Endodermal cell (in vitro differentiated cells): ENCODE measurements around the gene PJA2. TPM values are rescaled to one million over a fixed set of nuclear protein-coding genes. Genes with fewer than 3 reads are reported as not detected.

Source experiments
- DNase-seq: peaks from one replicate; pipeline ENCODE4 v3.0.0-alpha.2; 2017
- H3K27ac ChIP-seq: 2 replicates; pipeline ENCODE4 v1.5.1; 2013; ENCODE audit warnings: mild to moderate bottlenecking, low read depth, low read length, moderate library complexity
- H3K27me3 ChIP-seq: 2 replicates; pipeline ENCODE4 v1.6.1; 2013; ENCODE audit warnings: mild to moderate bottlenecking, low read length, moderate library complexity; ENCODE audit not compliant: insufficient read depth, control insufficient read depth, poor library complexity, severe bottlenecking
- H3K36me3 ChIP-seq: 2 replicates; pipeline ENCODE4 v1.7.0; 2013; ENCODE audit warnings: mild to moderate bottlenecking, low read length, moderate library complexity; ENCODE audit not compliant: control insufficient read depth, insufficient read depth
- H3K4me1 ChIP-seq: one replicate; pipeline ENCODE4 v1.7.0; 2013; ENCODE audit warnings: low read length; ENCODE audit not compliant: control insufficient read depth, insufficient read depth
- H3K4me3 ChIP-seq: 2 replicates; pipeline ENCODE4 v1.5.1; 2013; ENCODE audit warnings: mild to moderate bottlenecking, low read length, moderate library complexity
- H3K9ac ChIP-seq: 2 replicates; pipeline ENCODE4 v1.6.1; 2013; ENCODE audit warnings: mild to moderate bottlenecking, low read length, moderate library complexity; ENCODE audit not compliant: poor library complexity, severe bottlenecking; ENCODE audit errors: extremely low read depth
- H3K9me3 ChIP-seq: 2 replicates; pipeline ENCODE4 v1.6.1; 2013; ENCODE audit warnings: mild to moderate bottlenecking, low read length, moderate library complexity; ENCODE audit not compliant: control insufficient read depth
- H3K27ac Mint-ChIP-seq: 2 replicates; pipeline ENCODE4 v1.8.0; 2020; ENCODE audit warnings: mixed read lengths
- H3K27me3 Mint-ChIP-seq: 2 replicates; pipeline ENCODE4 v1.8.0; 2021; ENCODE audit warnings: mild to moderate bottlenecking, mixed read lengths; ENCODE audit not compliant: insufficient read depth
- H3K36me3 Mint-ChIP-seq: 2 replicates; pipeline ENCODE4 v1.8.0; 2020; ENCODE audit warnings: low read depth, mixed read lengths
- H3K4me1 Mint-ChIP-seq: 2 replicates; pipeline ENCODE4 v1.8.0; 2020; ENCODE audit warnings: mixed read lengths
- H3K4me3 Mint-ChIP-seq: 2 replicates; pipeline ENCODE4 v1.8.0; 2020; ENCODE audit warnings: mild to moderate bottlenecking, moderate library complexity, mixed read lengths
- H3K9me3 Mint-ChIP-seq: 2 replicates; pipeline ENCODE4 v1.8.0; 2020; ENCODE audit warnings: mild to moderate bottlenecking, mixed read lengths
- CTCF ChIP-seq: fragments of 200-600 bp; sonication (generic); conservative IDR thresholded peaks from 2 replicates; pipeline ENCODE4 v1.5.0; 2021; ENCODE audit warnings: antibody characterized with exemption, mild to moderate bottlenecking
- WGBS, 2 experiments: methylation state at CpG; one replicate each; pipeline versions ENCODE4 v1.1.5 to v1.1.7; 2013; ENCODE audit warnings: missing lambda C conversion rate in 2 of 2, mixed read lengths in 1 of 2; ENCODE audit not compliant: insufficient coverage in 1 of 2, insufficient read length in 1 of 2; 5-methylcytosine and 5-hydroxymethylcytosine counted together
- total RNA-seq, 2 donors: library from RNA; stranded (reverse); fragmentation: NEBNext Ultra II Directional in 1 of 2; extraction: Animal tissue kit (Norgen Biotek cat#: 25700) in 1 of 2; gene quantifications; 2 replicates in 1 of 2; 3 replicates in 1 of 2; pipeline ENCODE4 v1.2.1, GENCODE V29; 2021

PJA2 gene
- total RNA-seq, 2 donors from 2014 or later: 61.9 to 64.7 TPM

- H3K4me1 ChIP-seq: peaks cover 5% of the 10 kb centered on the region
- H3K9ac ChIP-seq: no peak overlapping the region
- peaks cover 11% of the 10 kb centered on the region for H3K4me1 Mint-ChIP-seq
- no peak overlapping the region for H3K27ac ChIP-seq
- no peak for DNase-seq
- no peaks in the 10 kb centered on the region for H3K27me3 ChIP-seq
- H3K4me3 Mint-ChIP-seq: no peak overlapping the region
- H3K27me3 Mint-ChIP-seq: no peaks in the 10 kb centered on the region
- peaks cover 31% of the 10 kb centered on the region for H3K36me3 Mint-ChIP-seq
- no peak for TF ChIP-seq CTCF
- H3K27ac Mint-ChIP-seq: no peak overlapping the region
- peaks cover 51% of the 10 kb centered on the region for H3K36me3 ChIP-seq
- H3K9me3 ChIP-seq: peaks cover 17% of the 10 kb centered on the region
- peaks cover 15% of the 10 kb centered on the region for H3K9me3 Mint-ChIP-seq
- H3K4me3 ChIP-seq: no peak overlapping the region
- WGBS, 2 experiments: 90 to 100% methylated on average over 1 of the region's 5 CpGs
Measured at GRCh38 chr5:109340351-109340750, 69.4 kb downstream of the PJA2 start.

GRCh38 chr5:109335114-109335513, 74.7 kb downstream of the PJA2 start:
- H3K4me1 Mint-ChIP-seq: peaks cover 25% of the 10 kb centered on the region
- Histone ChIP-seq H3K9me3 (no peaks in the 10 kb centered on the region), H3K27me3 (no peaks in the 10 kb centered on the region), H3K4me1 (peaks cover 5% of the 10 kb centered on the region), H3K27ac (no peak overlapping the region), H3K4me3 (no peak overlapping the region), H3K36me3 (peaks cover 41% of the 10 kb centered on the region), H3K9ac (no peak overlapping the region)
- H3K4me3 Mint-ChIP-seq: no peak overlapping the region
- no peak overlapping the region for H3K27ac Mint-ChIP-seq
- TF ChIP-seq CTCF: no peak
- H3K36me3 Mint-ChIP-seq: peaks cover 22% of the 10 kb centered on the region
- peaks cover 4% of the 10 kb centered on the region for H3K9me3 Mint-ChIP-seq
- H3K27me3 Mint-ChIP-seq: no peaks in the 10 kb centered on the region
- no peak for DNase-seq

GRCh38 chr5:109334056-109334455, 75.7 kb downstream of the PJA2 start:
- H3K4me1 Mint-ChIP-seq: peaks cover 25% of the 10 kb centered on the region
- no peaks in the 10 kb centered on the region for H3K9me3 Mint-ChIP-seq
- H3K4me1 ChIP-seq: peaks cover 7% of the 10 kb centered on the region
- peaks cover 32% of the 10 kb centered on the region for H3K36me3 ChIP-seq
- H3K27me3 ChIP-seq: no peaks in the 10 kb centered on the region
- DNase-seq: no peak
- H3K36me3 Mint-ChIP-seq: peaks cover 19% of the 10 kb centered on the region
- H3K27me3 Mint-ChIP-seq: no peaks in the 10 kb centered on the region
- no peak overlapping the region for H3K27ac Mint-ChIP-seq
- no peak for TF ChIP-seq CTCF
- no peaks in the 10 kb centered on the region for H3K9me3 ChIP-seq
- no peak overlapping the region for H3K9ac ChIP-seq
- no peak overlapping the region for H3K4me3 Mint-ChIP-seq
- no peak overlapping the region for H3K27ac ChIP-seq
- WGBS, 2 experiments: 89 to 97% methylated on average over 1 of the region's 1 CpG
- no peak overlapping the region for H3K4me3 ChIP-seq
